Measurements from ENCODE around the gene TRPC3.

TRPC3 gene

GRCh38 chr4:121873604-121874003 is 78.3 kb downstream of the TRPC3 start:
- DNase-seq (ENCODE audit: low spot score): no peak

- peak; percentile 99 for DNase-seq (ENCODE audit: low spot score)
Measured at GRCh38 chr4:121869841-121870822, 81.7 kb downstream of the TRPC3 start, which contains the start of gene BBS7. BBS7 (minus strand) TSS chr4:121870474; CDS start chr4:121870313, 161 bp downstream.

GRCh38 chr4:121863799-121864198 is 88.1 kb downstream of the TRPC3 start:
- peak; percentile 2 for DNase-seq (ENCODE audit: low spot score)

- no peak for DNase-seq (ENCODE audit: low spot score)
Measured at GRCh38 chr4:121861426-121861825, 90.4 kb downstream of the TRPC3 start.

- no peak for DNase-seq (ENCODE audit: low spot score)
Measured at GRCh38 chr4:121860121-121860520, 91.7 kb downstream of the TRPC3 start.

GRCh38 chr4:121851354-121851753 is 100.5 kb downstream of the TRPC3 start:
- no peak for DNase-seq (ENCODE audit: low spot score)

GRCh38 chr4:121846662-121847061 is 105.2 kb downstream of the TRPC3 start:
- DNase-seq (ENCODE audit: low spot score): no peak

- DNase-seq (ENCODE audit: low spot score): no peak
Measured at GRCh38 chr4:121842862-121843261, 109.0 kb downstream of the TRPC3 start.

- DNase-seq (ENCODE audit: low spot score): no peak
Measured at GRCh38 chr4:121838136-121838535, 113.7 kb downstream of the TRPC3 start.

GRCh38 chr4:121829511-121829910 is 122.3 kb downstream of the TRPC3 start:
- no peak for DNase-seq (ENCODE audit: low spot score)
